Ishikawa (cell line): Measurements from ENCODE around the gene LNPEP.

Experiments
- CEBPB ChIP-seq: IDR thresholded peaks from 2 replicates; pipeline ENCODE4 v1.6.1; 2012
- CREB1 ChIP-seq: IDR thresholded peaks from 2 replicates; pipeline ENCODE4 v1.6.1; 2012; ENCODE audit warnings: low read depth
- EGR1 ChIP-seq: IDR thresholded peaks from 2 replicates; pipeline ENCODE4 v1.6.1; 2012
- EP300 ChIP-seq: IDR thresholded peaks from 2 replicates; pipeline ENCODE4 v1.6.1; 2012; ENCODE audit warnings: borderline replicate concordance
- FOXM1 ChIP-seq: IDR thresholded peaks from 2 replicates; pipeline ENCODE4 v1.6.1; 2012; ENCODE audit warnings: low read depth, borderline replicate concordance
- MAX ChIP-seq: IDR thresholded peaks from 2 replicates; pipeline ENCODE4 v1.6.1; 2012
- NFIC ChIP-seq: IDR thresholded peaks from 2 replicates; pipeline ENCODE4 v1.6.1; 2012
- RAD21 ChIP-seq: IDR thresholded peaks from 2 replicates; pipeline ENCODE4 v1.6.1; 2012; ENCODE audit warnings: low read depth
- REST ChIP-seq: IDR thresholded peaks from 2 replicates; pipeline ENCODE4 v1.6.1; 2012; ENCODE audit warnings: low read depth, mild to moderate bottlenecking
- TAF1 ChIP-seq: IDR thresholded peaks from 2 replicates; pipeline ENCODE4 v1.6.1; 2012; ENCODE audit warnings: low read depth, mild to moderate bottlenecking
- TCF12 ChIP-seq: IDR thresholded peaks from 2 replicates; pipeline ENCODE4 v1.6.1; 2012; ENCODE audit warnings: low read depth
- TEAD4 ChIP-seq: IDR thresholded peaks from 2 replicates; pipeline ENCODE4 v1.6.1; 2012
- USF1 ChIP-seq: IDR thresholded peaks from 2 replicates; pipeline ENCODE4 v1.6.1; 2012
- YY1 ChIP-seq: IDR thresholded peaks from 2 replicates; pipeline ENCODE4 v1.6.1; 2012; ENCODE audit warnings: low read depth
- ZBTB7A ChIP-seq: IDR thresholded peaks from 2 replicates; pipeline ENCODE4 v1.6.1; 2012; ENCODE audit warnings: low read depth

LNPEP gene

GRCh38 chr5:97070234-97070633, 134.4 kb downstream of the LNPEP start:
- TF ChIP-seq YY1 (no peak), EP300 (no peak), CREB1 (no peak), TEAD4 (no peak), NFIC (no peak), FOXM1 (no peak), MAX (no peak), TAF1 (no peak), USF1 (no peak), EGR1 (no peak), RAD21 (no peak)

GRCh38 chr5:97071101-97071500, 135.2 kb downstream of the LNPEP start:
- TF ChIP-seq NFIC (peak; percentile 61), USF1 (peak; percentile 77), TCF12 (0 out of 2 replicates have a peak, but pooled peaks have one; percentile 19), REST (no peak), ZBTB7A (no peak), MAX (peak; percentile 79)

GRCh38 chr5:97071993-97072392, 136.1 kb downstream of the LNPEP start:
- no peak for TF ChIP-seq NFIC

GRCh38 chr5:97072696-97073095, 136.8 kb downstream of the LNPEP start:
- TF ChIP-seq MAX = no peak
- no peak for TF ChIP-seq CREB1
- TF ChIP-seq USF1 = no peak
- TF ChIP-seq TAF1 = no peak
- no peak for TF ChIP-seq FOXM1
- TF ChIP-seq YY1 = no peak
- TF ChIP-seq REST = no peak
- no peak for TF ChIP-seq TEAD4
- TF ChIP-seq TCF12 = no peak
- TF ChIP-seq ZBTB7A = no peak
- no peak for TF ChIP-seq RAD21
- no peak for TF ChIP-seq CEBPB
- TF ChIP-seq NFIC = no peak
- TF ChIP-seq EP300 = no peak
- no peak for TF ChIP-seq EGR1

GRCh38 chr5:97073420-97073819, 137.5 kb downstream of the LNPEP start:
- no peak for TF ChIP-seq ZBTB7A
- no peak for TF ChIP-seq RAD21
- TF ChIP-seq TEAD4 = no peak
- TF ChIP-seq EGR1 = no peak
- no peak for TF ChIP-seq YY1
- no peak for TF ChIP-seq MAX
- TF ChIP-seq NFIC = no peak
- TF ChIP-seq TCF12 = no peak
- no peak for TF ChIP-seq FOXM1
- TF ChIP-seq REST = no peak
- TF ChIP-seq CEBPB = no peak
- no peak for TF ChIP-seq TAF1
- no peak for TF ChIP-seq EP300
